Measurements from ENCODE around the gene CAMK2D.

Gene CAMK2D

GRCh38 chr4:113524505-113525186 lies 236.9 kb downstream of the CAMK2D start:
- TF ChIP-seq CTCF (IDR thresholded peaks at IDR 0.05; ENCODE audit: low read depth, low read length): no peak
- Histone ChIP-seq H3K9me3 (ENCODE audit: severe bottlenecking) (no peaks in the 10 kb centered on the region), H3K4me3 (ENCODE audit: low read depth, low read length) (no peak overlapping the region), H3K36me3 (peaks cover 4% of the 10 kb centered on the region; the same call in 1 of the 2 replicates), H3K27ac (no peak overlapping the region), H3K27me3 (ENCODE audit: insufficient read depth, low read depth, severe bottlenecking) (no peaks in the 10 kb centered on the region)
- no peak for DNase-seq

GRCh38 chr4:113524096-113524495 lies 237.4 kb downstream of the CAMK2D start:
- Histone ChIP-seq H3K4me3 (ENCODE audit: low read depth, low read length) (no peak overlapping the region), H3K36me3 (peaks cover 4% of the 10 kb centered on the region), H3K27ac (no peak overlapping the region), H3K27me3 (ENCODE audit: insufficient read depth, low read depth, severe bottlenecking) (no peaks in the 10 kb centered on the region), H3K9me3 (ENCODE audit: severe bottlenecking) (no peaks in the 10 kb centered on the region)
- TF ChIP-seq CTCF (IDR thresholded peaks at IDR 0.05; ENCODE audit: low read depth, low read length): no peak
- DNase-seq: no peak

- no peak for TF ChIP-seq CTCF (IDR thresholded peaks at IDR 0.05; ENCODE audit: low read depth, low read length)
- Histone ChIP-seq H3K27ac (no peak overlapping the region), H3K36me3 (peaks cover 4% of the 10 kb centered on the region), H3K27me3 (ENCODE audit: insufficient read depth, low read depth, severe bottlenecking) (no peaks in the 10 kb centered on the region), H3K4me3 (ENCODE audit: low read depth, low read length) (no peak overlapping the region), H3K9me3 (ENCODE audit: severe bottlenecking) (no peaks in the 10 kb centered on the region)
- DNase-seq: no peak
Measured at GRCh38 chr4:113522433-113522832, 239.1 kb downstream of the CAMK2D start.

- Histone ChIP-seq H3K27ac (no peak overlapping the region), H3K4me3 (ENCODE audit: low read depth, low read length) (no peak overlapping the region), H3K27me3 (ENCODE audit: insufficient read depth, low read depth, severe bottlenecking) (no peaks in the 10 kb centered on the region), H3K36me3 (peaks cover 49% of the 10 kb centered on the region), H3K9me3 (ENCODE audit: severe bottlenecking) (no peaks in the 10 kb centered on the region)
- no peak for DNase-seq
- no peak for TF ChIP-seq CTCF (IDR thresholded peaks at IDR 0.05; ENCODE audit: low read depth, low read length)
Measured at GRCh38 chr4:113513382-113513781, 248.2 kb downstream of the CAMK2D start.

- no peak for DNase-seq
- no peaks in the 10 kb centered on the region for H3K27me3 ChIP-seq (ENCODE audit: insufficient read depth, low read depth, severe bottlenecking)
- H3K36me3 ChIP-seq: peaks cover 49% of the 10 kb centered on the region
- no peak overlapping the region for H3K27ac ChIP-seq
- H3K4me3 ChIP-seq (ENCODE audit: low read depth, low read length): no peak overlapping the region
- H3K9me3 ChIP-seq (ENCODE audit: severe bottlenecking): no peaks in the 10 kb centered on the region
- TF ChIP-seq CTCF (IDR thresholded peaks at IDR 0.05; ENCODE audit: low read depth, low read length): no peak
Measured at GRCh38 chr4:113512880-113513279, 248.7 kb downstream of the CAMK2D start.

- H3K36me3 ChIP-seq: peaks cover 40% of the 10 kb centered on the region
- no peak overlapping the region for H3K4me3 ChIP-seq (ENCODE audit: low read depth, low read length)
- no peak overlapping the region for H3K27ac ChIP-seq
- TF ChIP-seq CTCF (IDR thresholded peaks at IDR 0.05; ENCODE audit: low read depth, low read length): no peak
- DNase-seq: no peak
- no peaks in the 10 kb centered on the region for H3K27me3 ChIP-seq (ENCODE audit: insufficient read depth, low read depth, severe bottlenecking)
- no peaks in the 10 kb centered on the region for H3K9me3 ChIP-seq (ENCODE audit: severe bottlenecking)
Measured at GRCh38 chr4:113511944-113512343, 249.6 kb downstream of the CAMK2D start.

Measured in WERI-Rb-1 (cell line).